Breast epithelium (tissue), 4 donors: ENCODE results near the gene PLD5. TPM values are rescaled to one million over a fixed set of nuclear protein-coding genes. Genes with fewer than 3 reads are reported as not detected.

Source experiments
- DNase-seq, 2 donors: peaks; one replicate each; pipeline ENCODE4 v3.0.0-alpha.2; 2019; ENCODE audit warnings: low spot score in 2 of 2
- H3K27ac ChIP-seq, 2 donors: fragments of 200-600 bp; sonication (generic) in 1 of 2; one replicate each; pipeline ENCODE4 v1.5.1; 2016 to 2019; ENCODE audit warnings: mild to moderate bottlenecking in 1 of 2
- H3K27me3 ChIP-seq, 2 donors: fragments of 200-600 bp; sonication (generic) in 1 of 2; one replicate each; pipeline versions ENCODE4 v1.5.1 to v1.6.0; 2017 to 2019; ENCODE audit warnings: control low read depth in 1 of 2, mild to moderate bottlenecking in 1 of 2
- H3K36me3 ChIP-seq: fragments of 200-600 bp; one replicate; pipeline ENCODE4 v1.5.1; 2019
- H3K4me1 ChIP-seq, 2 donors: fragments of 200-600 bp; sonication (generic); one replicate each; pipeline ENCODE4 v1.5.1; 2016 to 2019; ENCODE audit warnings: control low read depth in 1 of 2
- H3K4me3 ChIP-seq, 3 donors: fragments of 200-600 bp; sonication (generic); 1 replicate in 2 of 3; 2 replicates in 1 of 3; pipeline ENCODE4 v1.5.1; 2016 to 2019; ENCODE audit warnings: mild to moderate bottlenecking in 3 of 3, moderate library complexity in 2 of 3
- H3K9me3 ChIP-seq, 2 donors: fragments of 200-600 bp; sonication (generic) in 1 of 2; one replicate each; pipeline ENCODE4 v1.5.1; 2016 to 2019; ENCODE audit warnings: control low read depth in 1 of 2
- CTCF ChIP-seq, 3 donors: fragments of 450-650 bp; IDR thresholded peaks; one replicate each; pipeline ENCODE4 v1.5.1; 2016 to 2017; ENCODE audit warnings: antibody characterized with exemption in 3 of 3, mild to moderate bottlenecking in 3 of 3, moderate library complexity in 3 of 3
- POLR2A ChIP-seq: fragments of 450-650 bp; IDR thresholded peaks from one replicate; pipeline ENCODE4 v1.6.1; 2016; ENCODE audit warnings: antibody characterized with exemption, mild to moderate bottlenecking, moderate library complexity
- POLR2AphosphoS5 ChIP-seq, 3 donors: sonication (generic); formaldehyde crosslinking; IDR thresholded peaks; one replicate each; pipeline ENCODE4 v1.6.1; 2017; ENCODE audit warnings: antibody characterized with exemption in 3 of 3
- intact Hi-C: fragments of 100-400 bp; cut with DNase I; formaldehyde crosslinking; loops from one replicate; pipeline ENCODE4 v1.15.1; 2023; ENCODE audit warnings: low total_unique reads
- total RNA-seq, 3 donors: library from RNA; depleted of rRNA; stranded (reverse); fragments of >200 nt; gene quantifications; one replicate each; pipeline ENCODE4 v1.1.0, GENCODE V29; 2016

Gene PLD5
- total RNA-seq, 3 donors from 2014 or later, result 0.32 to 0.98 (median 0.44) TPM

DNA sequence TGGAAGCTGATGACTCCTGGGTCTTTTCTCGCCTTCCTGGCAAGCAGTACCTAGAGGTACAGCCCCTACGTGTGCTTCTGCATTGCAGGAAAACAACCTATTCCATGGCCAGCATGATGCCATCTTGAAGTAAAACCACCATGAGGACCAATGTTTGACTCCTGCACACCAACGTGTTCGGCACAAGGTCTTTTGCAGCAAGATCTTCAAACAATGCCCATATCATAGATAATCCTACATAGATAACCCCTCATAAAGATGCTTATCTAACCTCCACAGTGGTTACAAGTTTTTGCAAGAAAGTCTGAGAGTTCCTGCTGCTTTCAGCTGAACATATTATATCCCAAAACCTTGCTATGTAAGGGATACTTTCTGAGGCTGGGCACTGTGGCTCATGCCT lies 384.5 kb downstream of the PLD5 start:
- H3K4me1 ChIP-seq, result no peaks in the 10 kb centered on the region
- H3K27me3 ChIP-seq, result no peaks in the 10 kb centered on the region
- TF ChIP-seq POLR2AphosphoS5 (IDR thresholded peaks at IDR 0.05) (no peak), CTCF (IDR thresholded peaks at IDR 0.05) (no peak), POLR2A (no peak)
- DNase-seq, result no peak
- H3K9me3 ChIP-seq, result no peaks in the 10 kb centered on the region
- no peak overlapping the region for H3K4me3 ChIP-seq
- no peaks in the 10 kb centered on the region for H3K36me3 ChIP-seq
- intact Hi-C loops, result no loop called here
- no peak overlapping the region for H3K27ac ChIP-seq

DNA sequence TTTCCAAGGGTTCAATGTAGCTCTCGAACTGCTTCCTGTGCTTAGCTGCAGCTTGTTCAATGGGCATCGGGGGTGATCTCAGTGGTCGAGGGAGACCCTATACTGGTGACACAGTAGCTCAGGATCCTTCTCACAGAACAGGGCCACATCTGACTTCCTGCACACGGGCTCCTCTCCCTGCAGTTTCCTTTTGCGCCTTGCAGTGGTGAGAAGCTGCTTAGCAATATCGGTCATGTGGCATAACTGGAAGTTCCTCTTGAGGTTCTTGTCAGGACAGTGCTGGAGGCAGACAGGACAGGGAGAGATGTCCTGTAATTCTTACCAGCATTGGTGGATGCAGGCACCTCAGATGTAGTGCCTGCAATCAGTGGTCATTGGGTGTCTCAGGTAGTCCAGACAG lies 385.1 kb downstream of the PLD5 start:
- no peak overlapping the region for H3K27ac ChIP-seq
- TF ChIP-seq POLR2A (no peak), POLR2AphosphoS5 (IDR thresholded peaks at IDR 0.05) (no peak), CTCF (IDR thresholded peaks at IDR 0.05) (no peak)
- H3K4me1 ChIP-seq, result no peaks in the 10 kb centered on the region
- no peaks in the 10 kb centered on the region for H3K27me3 ChIP-seq
- no peaks in the 10 kb centered on the region for H3K36me3 ChIP-seq
- intact Hi-C loops, result no loop called here
- DNase-seq, result no peak
- H3K4me3 ChIP-seq, result no peak overlapping the region
- H3K9me3 ChIP-seq, result no peaks in the 10 kb centered on the region

DNA sequence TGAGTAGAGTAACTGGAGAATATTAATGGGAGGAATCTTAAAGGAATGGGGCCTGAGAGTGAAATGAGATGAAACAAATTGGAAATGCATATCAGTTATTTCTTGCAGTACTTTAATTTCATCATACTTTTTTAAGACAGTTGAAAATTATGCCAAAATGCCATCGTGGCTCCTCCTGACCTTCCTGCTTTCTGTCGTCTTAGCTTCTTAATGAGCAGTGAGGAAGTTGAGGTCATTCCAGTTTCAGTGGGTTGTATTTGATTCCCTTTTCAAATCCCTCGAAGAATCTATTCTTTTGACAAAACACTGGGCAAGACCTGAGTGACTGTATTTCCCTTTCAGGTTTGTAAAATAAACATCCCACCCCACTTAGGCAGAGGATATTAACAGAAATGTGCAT lies 390.7 kb downstream of the PLD5 start:
- Histone ChIP-seq H3K27ac (no peak overlapping the region), H3K27me3 (no peaks in the 10 kb centered on the region), H3K4me1 (no peaks in the 10 kb centered on the region), H3K36me3 (no peaks in the 10 kb centered on the region), H3K4me3 (no peak overlapping the region), H3K9me3 (peaks cover 0 to 6% of the 10 kb centered on the region in 2 donors)
- no peak for DNase-seq
- no peak for TF ChIP-seq POLR2A
- TF ChIP-seq CTCF (IDR thresholded peaks at IDR 0.05), result no peak
- no peak for TF ChIP-seq POLR2AphosphoS5 (IDR thresholded peaks at IDR 0.05)
- intact Hi-C loops, result loop anchor here (2.0 kb wide), 1 partner anchor 25 kb away; no protein-coding TSS in a partner anchor

- no peak for DNase-seq
- Histone ChIP-seq H3K9me3 (peaks cover 0 to 6% of the 10 kb centered on the region in 2 donors), H3K27ac (no peak overlapping the region), H3K4me3 (no peak overlapping the region), H3K27me3 (no peaks in the 10 kb centered on the region), H3K4me1 (no peaks in the 10 kb centered on the region), H3K36me3 (no peaks in the 10 kb centered on the region)
- intact Hi-C loops, result no loop called here
- TF ChIP-seq POLR2AphosphoS5 (IDR thresholded peaks at IDR 0.05) (no peak), POLR2A (no peak)
These were observed 391.1 kb downstream of the PLD5 start for GRCh38 chr1:242133351-242133750.

GRCh38 chr1:242132121-242132817 lies 392.2 kb downstream of the PLD5 start:
- Histone ChIP-seq H3K9me3 (peaks cover 0 to 6% of the 10 kb centered on the region in 2 donors), H3K36me3 (no peaks in the 10 kb centered on the region), H3K27ac (no peak overlapping the region), H3K4me3 (no peak overlapping the region), H3K4me1 (no peaks in the 10 kb centered on the region), H3K27me3 (no peaks in the 10 kb centered on the region)
- no peak for DNase-seq
- intact Hi-C loops, result no loop called here
- no peak for TF ChIP-seq POLR2AphosphoS5 (IDR thresholded peaks at IDR 0.05)
- no peak for TF ChIP-seq POLR2A
- no peak for TF ChIP-seq CTCF (IDR thresholded peaks at IDR 0.05)
